Mesothelial cell of epicardium (in vitro differentiated cells): ENCODE results near the gene KLHDC8A. TPM values are rescaled to one million over a fixed set of nuclear protein-coding genes. Genes with fewer than 3 reads are reported as not detected.
A peak's percentile ranks its signal among the peaks of the same experiment; 100 is the strongest.

Experiments used
- DNase-seq, 2 experiments: peaks; one replicate each; pipeline ENCODE4 v3.0.0; 2021; ENCODE audit warnings: low spot score in 2 of 2; ENCODE audit not compliant: unreplicated experiment in 2 of 2
- H3K27ac Mint-ChIP-seq: 2 replicates; pipeline ENCODE4 v1.8.0; 2021; ENCODE audit warnings: mixed read lengths
- H3K27me3 Mint-ChIP-seq: 2 replicates; pipeline ENCODE4 v1.8.0; 2021; ENCODE audit warnings: low read depth, mixed read lengths
- H3K36me3 Mint-ChIP-seq: 2 replicates; pipeline ENCODE4 v1.8.0; 2021; ENCODE audit warnings: mixed read lengths
- H3K4me1 Mint-ChIP-seq: 2 replicates; pipeline ENCODE4 v1.8.0; 2021; ENCODE audit warnings: mixed read lengths
- H3K4me3 Mint-ChIP-seq: 2 replicates; pipeline ENCODE4 v1.8.0; 2021; ENCODE audit warnings: mild to moderate bottlenecking, moderate library complexity, mixed read lengths
- H3K9me3 Mint-ChIP-seq: 2 replicates; pipeline ENCODE4 v1.8.0; 2021; ENCODE audit warnings: mixed read lengths
- total RNA-seq: library from RNA; stranded (reverse); gene quantifications from 3 replicates; pipeline ENCODE4 v1.2.1, GENCODE V29; 2021
- TF ChIP-seq, protein P1 (sequence below): fragments of 200-600 bp; sonication (generic); IDR thresholded peaks from one replicate; pipeline ENCODE4 v1.5.0; 2021; ENCODE audit warnings: antibody characterized with exemption; ENCODE audit not compliant: unreplicated experiment

KLHDC8A gene
- total RNA-seq, 1 donor from 2014 or later = 0.51 TPM

DNA sequence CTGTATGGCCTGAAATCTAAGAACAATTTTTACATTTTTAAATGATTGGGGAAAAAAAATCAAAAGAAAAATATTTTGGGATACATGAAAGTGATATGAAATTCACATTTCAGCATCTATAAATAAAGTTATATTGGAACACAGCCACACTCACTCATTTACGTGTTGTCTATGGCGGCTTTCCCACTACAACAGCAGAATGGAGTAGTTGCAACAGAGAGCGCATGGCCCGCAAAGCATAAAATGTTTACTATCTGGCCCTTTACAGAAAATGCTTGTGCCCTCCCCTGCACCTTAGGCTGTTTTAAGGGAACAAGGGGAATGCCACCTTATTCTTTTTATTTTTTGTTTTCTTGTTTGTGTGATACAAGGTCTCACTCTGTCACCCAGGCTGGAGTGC is 3.5 kb downstream of the KLHDC8A start:
- H3K36me3 Mint-ChIP-seq = no peaks in the 10 kb centered on the region

DNA sequence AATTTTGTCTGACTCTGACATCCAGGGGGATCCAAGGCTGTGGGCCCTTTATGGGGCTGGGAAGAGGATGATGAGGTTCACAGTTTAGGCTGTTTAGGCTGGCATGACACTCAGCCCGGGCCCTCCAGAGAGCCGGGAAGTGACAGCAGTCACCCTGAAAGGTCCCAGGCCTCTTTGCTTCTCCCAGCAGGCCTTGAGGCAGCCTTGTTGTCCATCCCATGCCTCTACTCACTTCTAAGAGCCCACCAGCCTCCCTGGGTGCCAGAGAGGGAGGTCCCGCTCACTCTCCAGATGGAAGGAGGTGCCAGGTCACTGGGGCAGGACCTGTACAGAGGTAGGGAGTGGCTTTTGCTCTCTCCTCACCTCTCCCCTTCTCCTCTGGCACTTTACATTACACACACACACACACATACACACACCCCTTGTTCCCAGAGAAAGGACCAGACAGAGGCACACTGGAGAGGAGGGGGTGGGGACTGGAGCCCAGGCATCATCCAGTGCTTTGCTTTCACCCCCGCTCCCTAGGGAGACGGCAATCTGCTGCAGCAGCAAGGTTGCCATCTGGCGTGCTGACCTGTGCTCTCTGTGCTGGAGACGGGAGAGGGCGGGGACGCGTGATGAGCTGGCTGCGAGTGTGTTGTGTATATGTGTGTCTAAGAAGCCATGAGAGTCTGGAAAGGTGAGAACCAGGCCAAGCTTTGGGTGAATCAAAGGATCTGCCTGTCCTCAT is 4.6 kb downstream of the KLHDC8A start:
- Mint-ChIP-seq H3K4me3 (no peak overlapping the region), H3K36me3 (no peaks in the 10 kb centered on the region), H3K27me3 (peaks cover 6% of the 10 kb centered on the region), H3K27ac (no peak overlapping the region), H3K4me1 (peaks cover 33% of the 10 kb centered on the region), H3K9me3 (no peaks in the 10 kb centered on the region)
- DNase-seq = no peak
- TF ChIP-seq, protein P1, sequence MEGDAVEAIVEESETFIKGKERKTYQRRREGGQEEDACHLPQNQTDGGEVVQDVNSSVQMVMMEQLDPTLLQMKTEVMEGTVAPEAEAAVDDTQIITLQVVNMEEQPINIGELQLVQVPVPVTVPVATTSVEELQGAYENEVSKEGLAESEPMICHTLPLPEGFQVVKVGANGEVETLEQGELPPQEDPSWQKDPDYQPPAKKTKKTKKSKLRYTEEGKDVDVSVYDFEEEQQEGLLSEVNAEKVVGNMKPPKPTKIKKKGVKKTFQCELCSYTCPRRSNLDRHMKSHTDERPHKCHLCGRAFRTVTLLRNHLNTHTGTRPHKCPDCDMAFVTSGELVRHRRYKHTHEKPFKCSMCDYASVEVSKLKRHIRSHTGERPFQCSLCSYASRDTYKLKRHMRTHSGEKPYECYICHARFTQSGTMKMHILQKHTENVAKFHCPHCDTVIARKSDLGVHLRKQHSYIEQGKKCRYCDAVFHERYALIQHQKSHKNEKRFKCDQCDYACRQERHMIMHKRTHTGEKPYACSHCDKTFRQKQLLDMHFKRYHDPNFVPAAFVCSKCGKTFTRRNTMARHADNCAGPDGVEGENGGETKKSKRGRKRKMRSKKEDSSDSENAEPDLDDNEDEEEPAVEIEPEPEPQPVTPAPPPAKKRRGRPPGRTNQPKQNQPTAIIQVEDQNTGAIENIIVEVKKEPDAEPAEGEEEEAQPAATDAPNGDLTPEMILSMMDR = no peak

More for the DNA sequence above, 3.5 kb downstream of the KLHDC8A start:
- no peak overlapping the region for H3K4me3 Mint-ChIP-seq
- H3K9me3 Mint-ChIP-seq = no peaks in the 10 kb centered on the region
- H3K27ac Mint-ChIP-seq = no peak overlapping the region
- H3K4me1 Mint-ChIP-seq = peaks cover 33% of the 10 kb centered on the region
- DNase-seq = no peak
- TF ChIP-seq, protein P1 = no peak
- peaks cover 7% of the 10 kb centered on the region for H3K27me3 Mint-ChIP-seq

DNA sequence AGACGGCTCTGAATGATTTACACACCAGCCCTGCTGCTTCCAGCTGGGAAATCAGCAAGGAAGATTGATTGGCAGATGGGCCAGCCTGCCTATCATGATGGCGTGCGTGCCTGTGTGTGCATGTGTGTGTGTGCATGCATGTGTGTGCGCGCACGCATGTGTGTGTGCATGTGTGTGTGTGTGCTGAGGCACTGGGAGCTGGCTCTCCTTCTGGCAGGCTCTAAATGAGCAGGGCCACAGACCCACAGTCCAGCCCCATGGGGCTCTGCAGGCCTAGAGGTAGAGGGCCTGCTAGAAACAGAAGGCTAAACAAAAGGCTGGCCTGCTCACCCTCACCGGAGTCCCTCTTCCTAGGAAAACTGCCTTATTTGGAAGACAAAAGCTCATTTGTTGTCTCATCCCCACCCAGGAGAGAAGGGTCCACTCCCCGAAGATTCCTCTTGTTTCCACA is 6.0 kb downstream of the KLHDC8A start:
- H3K4me1 Mint-ChIP-seq = peaks cover 26% of the 10 kb centered on the region
- H3K36me3 Mint-ChIP-seq = no peaks in the 10 kb centered on the region
- H3K9me3 Mint-ChIP-seq = no peaks in the 10 kb centered on the region
- TF ChIP-seq, protein P1 = no peak
- H3K27ac Mint-ChIP-seq = peak overlapping the region; percentile 43
- DNase-seq = no peak
- H3K4me3 Mint-ChIP-seq = no peak overlapping the region
- H3K27me3 Mint-ChIP-seq = peaks cover 17% of the 10 kb centered on the region

DNA sequence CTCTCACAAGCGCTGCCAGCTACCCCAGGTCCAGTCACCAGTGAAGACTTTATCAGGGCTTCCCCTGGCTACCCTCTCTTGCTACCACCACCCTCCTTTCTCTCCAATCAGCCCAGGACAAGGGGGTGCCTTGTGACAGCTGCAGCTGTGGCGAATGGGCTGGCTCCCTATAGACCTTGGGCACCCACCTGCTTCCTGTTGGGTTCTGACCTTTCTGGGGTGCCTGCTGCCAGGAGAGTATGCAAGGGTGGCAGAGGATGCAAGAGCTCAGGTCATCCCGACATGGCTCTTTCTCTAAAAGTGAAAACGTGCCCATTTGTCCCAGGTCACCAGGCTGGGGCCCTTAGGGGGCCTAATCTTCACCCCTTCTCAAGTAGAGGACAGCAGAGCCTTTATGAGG is 6.6 kb downstream of the KLHDC8A start:
- Mint-ChIP-seq H3K4me1 (peaks cover 25% of the 10 kb centered on the region), H3K27ac (no peak overlapping the region), H3K4me3 (no peak overlapping the region), H3K36me3 (no peaks in the 10 kb centered on the region), H3K9me3 (no peaks in the 10 kb centered on the region), H3K27me3 (peaks cover 22% of the 10 kb centered on the region)
- DNase-seq = no peak
- TF ChIP-seq, protein P1 = no peak

DNA sequence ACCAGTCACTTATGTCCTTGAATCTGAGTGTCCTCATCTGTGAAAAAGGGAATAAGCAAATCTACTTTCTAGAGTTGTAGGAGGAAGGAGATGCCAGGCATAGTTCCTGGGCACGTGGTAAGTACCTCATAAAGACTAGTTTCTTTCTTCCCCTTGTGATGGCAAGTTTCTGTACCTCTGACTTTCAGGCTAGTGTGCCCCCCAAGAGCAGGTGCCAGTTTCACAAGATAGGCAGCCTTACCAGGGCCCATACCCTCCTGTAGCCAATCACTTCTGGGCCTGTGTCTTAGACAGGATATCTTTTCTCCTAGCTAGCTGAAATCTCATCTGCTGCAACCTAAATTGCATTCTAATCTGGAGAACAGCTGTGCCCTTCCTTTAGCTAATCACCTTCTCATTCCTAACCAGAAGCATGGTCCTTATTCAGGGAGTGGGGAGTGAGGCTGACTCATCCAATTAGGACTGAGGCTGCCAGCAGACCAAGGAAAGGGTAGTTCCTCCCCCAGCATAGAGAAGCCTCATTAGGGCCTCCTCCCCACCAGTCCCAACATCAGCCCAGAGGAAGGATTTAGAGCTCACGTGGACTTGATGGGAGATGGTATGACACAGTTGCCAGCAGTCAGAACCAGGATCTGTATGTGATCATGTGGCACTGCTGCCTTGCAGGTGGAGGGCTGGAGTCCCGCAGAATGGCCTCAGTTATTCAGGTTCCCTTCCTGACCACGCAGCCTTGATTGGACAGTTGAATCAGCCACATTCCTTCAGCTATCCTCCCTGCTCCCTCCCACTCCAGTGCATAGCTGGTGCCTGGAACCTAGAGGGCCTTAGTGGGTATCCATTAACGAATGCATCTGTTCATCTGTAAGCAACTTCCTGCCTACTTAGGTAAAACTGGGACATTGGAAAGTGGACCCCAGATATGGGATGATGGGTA is 7.9 kb downstream of the KLHDC8A start:
- TF ChIP-seq, protein P1 = no peak
- H3K9me3 Mint-ChIP-seq = no peaks in the 10 kb centered on the region
- peaks cover 29% of the 10 kb centered on the region for H3K4me1 Mint-ChIP-seq
- DNase-seq = no peak
- H3K4me3 Mint-ChIP-seq = no peak overlapping the region
- no peak overlapping the region for H3K27ac Mint-ChIP-seq
- peaks cover 34% of the 10 kb centered on the region for H3K27me3 Mint-ChIP-seq
- no peaks in the 10 kb centered on the region for H3K36me3 Mint-ChIP-seq
